ENCODE measurements around the gene NEK6. TPM values are rescaled to one million over a fixed set of nuclear protein-coding genes. Genes with fewer than 3 reads are reported as not detected.

Gene NEK6
- total RNA-seq, 1 donor = 64.3 TPM

DNA sequence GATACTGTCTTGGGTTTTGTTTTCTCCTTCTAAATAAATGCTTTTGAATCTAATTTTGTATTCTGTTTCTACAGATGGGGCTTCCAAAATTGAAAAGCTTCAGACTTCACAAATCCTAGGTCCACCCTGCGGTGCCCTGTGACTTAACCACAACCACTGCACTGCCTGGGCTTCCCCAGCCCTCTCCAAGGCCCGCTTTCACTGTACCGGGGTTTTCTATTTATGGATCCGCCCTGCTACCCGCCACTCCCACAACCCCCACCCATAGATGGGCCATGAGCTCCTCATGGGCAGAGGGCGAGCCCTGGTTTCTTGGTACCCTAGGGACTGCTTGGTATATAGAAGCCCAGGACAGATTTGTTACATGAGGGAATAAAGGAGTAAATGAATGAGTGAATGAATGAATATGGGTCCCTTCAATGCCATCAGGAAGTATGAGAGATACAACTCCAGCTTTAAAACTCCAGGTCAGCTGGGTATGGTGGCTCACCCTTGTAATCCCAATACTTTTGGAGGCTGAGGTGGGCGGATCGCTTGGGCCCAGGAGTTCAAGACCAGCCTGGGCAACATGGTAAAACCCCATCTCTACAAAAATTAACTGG is 39.8 kb upstream of the NEK6 start:
- TF ChIP-seq, protein P1, sequence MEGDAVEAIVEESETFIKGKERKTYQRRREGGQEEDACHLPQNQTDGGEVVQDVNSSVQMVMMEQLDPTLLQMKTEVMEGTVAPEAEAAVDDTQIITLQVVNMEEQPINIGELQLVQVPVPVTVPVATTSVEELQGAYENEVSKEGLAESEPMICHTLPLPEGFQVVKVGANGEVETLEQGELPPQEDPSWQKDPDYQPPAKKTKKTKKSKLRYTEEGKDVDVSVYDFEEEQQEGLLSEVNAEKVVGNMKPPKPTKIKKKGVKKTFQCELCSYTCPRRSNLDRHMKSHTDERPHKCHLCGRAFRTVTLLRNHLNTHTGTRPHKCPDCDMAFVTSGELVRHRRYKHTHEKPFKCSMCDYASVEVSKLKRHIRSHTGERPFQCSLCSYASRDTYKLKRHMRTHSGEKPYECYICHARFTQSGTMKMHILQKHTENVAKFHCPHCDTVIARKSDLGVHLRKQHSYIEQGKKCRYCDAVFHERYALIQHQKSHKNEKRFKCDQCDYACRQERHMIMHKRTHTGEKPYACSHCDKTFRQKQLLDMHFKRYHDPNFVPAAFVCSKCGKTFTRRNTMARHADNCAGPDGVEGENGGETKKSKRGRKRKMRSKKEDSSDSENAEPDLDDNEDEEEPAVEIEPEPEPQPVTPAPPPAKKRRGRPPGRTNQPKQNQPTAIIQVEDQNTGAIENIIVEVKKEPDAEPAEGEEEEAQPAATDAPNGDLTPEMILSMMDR (IDR thresholded peaks at IDR 0.05; ENCODE audit: insufficient read depth, low read length) = no peak
- DNase-seq (ENCODE audit: low read depth) = no peak
- no peak overlapping the region for H3K4me3 ChIP-seq (ENCODE audit: low read depth, low read length)

DNA sequence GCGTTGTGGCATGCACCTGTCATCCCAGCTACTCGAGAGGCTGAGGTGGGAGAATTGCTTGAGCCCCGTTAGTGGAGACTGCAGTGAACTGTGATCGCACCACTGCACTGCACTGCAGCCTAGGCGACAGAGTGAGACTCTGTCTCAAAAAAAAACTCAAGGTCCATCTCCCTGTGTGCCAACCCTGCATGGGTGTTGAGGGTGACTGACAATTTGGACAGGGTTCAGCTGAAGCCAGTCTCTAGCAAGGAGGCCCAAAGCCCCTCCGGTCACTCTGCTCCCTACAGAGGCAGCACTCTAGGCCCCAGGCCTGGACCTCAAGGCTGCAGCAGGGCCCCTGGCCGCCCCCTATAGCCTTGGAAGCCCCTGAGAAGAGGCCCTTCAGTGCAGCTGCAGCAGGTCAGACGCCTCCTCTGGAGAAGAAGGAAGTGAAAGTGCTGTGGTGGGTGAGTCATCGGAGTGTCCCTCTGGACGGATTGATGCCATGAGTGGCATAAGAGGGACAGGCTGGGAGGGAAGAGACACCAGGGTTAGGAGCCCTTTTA is 39.2 kb upstream of the NEK6 start:
- H3K4me3 ChIP-seq (ENCODE audit: low read depth, low read length) = no peak overlapping the region
- TF ChIP-seq, protein P1 (IDR thresholded peaks at IDR 0.05; ENCODE audit: insufficient read depth, low read length) = no peak
- peak; percentile 12 for DNase-seq (ENCODE audit: low read depth)

- DNase-seq (ENCODE audit: low read depth) = no peak
- TF ChIP-seq, protein P1 (IDR thresholded peaks at IDR 0.05; ENCODE audit: insufficient read depth, low read length) = no peak
- H3K4me3 ChIP-seq (ENCODE audit: low read depth, low read length) = no peak overlapping the region
Measured at GRCh38 chr9:124218987-124219461, 38.7 kb upstream of the NEK6 start.

DNA sequence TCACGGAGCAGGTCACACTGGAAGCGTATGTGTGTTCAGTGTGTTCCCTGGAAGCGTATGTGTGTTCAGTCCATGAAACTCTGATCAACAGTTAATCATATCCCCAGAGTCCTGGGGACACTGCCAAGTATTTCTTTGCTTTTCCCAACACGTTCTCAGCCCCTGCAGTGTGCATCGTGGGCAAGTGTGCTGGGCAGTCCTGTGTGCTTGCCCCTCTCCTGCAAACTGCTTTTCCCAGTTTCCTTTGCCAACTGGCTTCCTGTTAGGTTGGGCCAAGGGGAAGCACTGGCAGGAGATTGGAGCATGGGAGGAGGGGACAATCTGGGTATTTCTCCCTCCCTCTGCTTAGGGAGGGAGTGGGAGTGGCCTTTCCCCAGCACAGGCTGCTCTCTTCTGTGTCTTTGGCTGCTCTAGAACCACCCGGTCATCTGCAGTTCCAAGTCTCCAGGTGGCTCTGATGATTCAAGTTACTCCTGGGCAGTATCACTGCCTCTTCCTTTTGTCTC is 36.8 kb upstream of the NEK6 start:
- TF ChIP-seq, protein P1 (IDR thresholded peaks at IDR 0.05; ENCODE audit: insufficient read depth, low read length) = no peak
- no peak overlapping the region for H3K4me3 ChIP-seq (ENCODE audit: low read depth, low read length)
- peak; percentile 68 for DNase-seq (ENCODE audit: low read depth)

- DNase-seq (ENCODE audit: low read depth) = no peak
- no peak overlapping the region for H3K4me3 ChIP-seq (ENCODE audit: low read depth, low read length)
- TF ChIP-seq, protein P1 (IDR thresholded peaks at IDR 0.05; ENCODE audit: insufficient read depth, low read length) = no peak
Measured at GRCh38 chr9:124221676-124222075, 36.1 kb upstream of the NEK6 start.

DNA sequence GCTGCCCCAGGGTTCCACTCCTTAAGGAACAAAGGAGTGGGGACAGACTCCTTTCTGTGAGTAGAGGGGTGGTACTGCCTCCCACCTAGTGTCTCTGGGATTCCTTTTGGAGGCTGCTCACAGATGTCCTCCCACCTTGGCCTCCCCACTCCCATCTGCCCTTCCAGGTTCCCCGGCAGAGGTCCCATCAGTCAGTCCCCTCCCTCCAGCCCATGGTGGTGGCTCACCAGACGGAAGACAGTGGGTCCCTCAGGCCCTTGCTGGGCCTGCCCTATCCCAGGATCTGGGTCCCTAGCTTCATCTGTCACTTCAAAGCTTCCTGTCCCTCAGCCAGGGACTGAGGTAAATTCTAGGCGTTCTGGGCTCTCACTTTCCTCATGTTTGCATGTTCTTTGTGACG is 35.6 kb upstream of the NEK6 start:
- no peak overlapping the region for H3K4me3 ChIP-seq (ENCODE audit: low read depth, low read length)
- TF ChIP-seq, protein P1 (IDR thresholded peaks at IDR 0.05; ENCODE audit: insufficient read depth, low read length) = no peak
- DNase-seq (ENCODE audit: low read depth) = no peak

All from fibroblast of the aortic adventitia (primary cell).